CD4-positive, CD25-positive, alpha-beta regulatory T cell (primary cell): ENCODE data around the gene FOXD4L3. TPM values are rescaled to one million over a fixed set of nuclear protein-coding genes. Genes with fewer than 3 reads are reported as not detected.

Source experiments
- polyA plus RNA-seq, 4 donors: library from polyadenylated mRNA; unstranded; fragments of 300-500 nt; fragmentation: Illumina TruSeq; gene quantifications; one replicate each; pipeline ENCODE4 v1.2.3, GENCODE V29; 2021
- total RNA-seq: library from RNA; stranded (reverse); gene quantifications from one replicate; pipeline ENCODE4 v1.2.3, GENCODE V29; 2022

FOXD4L3 gene
- total and polyA plus RNA-seq, 5 donors from 2014 or later = 0.33 TPM; not detected in 4

Other genes with a start within 250 kb of the FOXD4L3 start
- gene ZNG1C, start 60.9 kb upstream of the FOXD4L3 start, total RNA-seq = 24.0 TPM
- 10 to 100 TPM; 14.2 to 33.8 (median 16.4) TPM for gene ZNG1C, start 60.9 kb upstream of the FOXD4L3 start, polyA plus RNA-seq
- not detected for gene PGM5, start 53.7 kb downstream of the FOXD4L3 start, total RNA-seq
- gene PGM5, start 53.7 kb downstream of the FOXD4L3 start, polyA plus RNA-seq = not detected
- gene TMEM252, start 238.0 kb downstream of the FOXD4L3 start, total RNA-seq = not detected
- gene TMEM252, start 238.0 kb downstream of the FOXD4L3 start, polyA plus RNA-seq = not detected